H9 (cell line): ENCODE results near the gene CDK17. TPM values are rescaled to one million over a fixed set of nuclear protein-coding genes. Genes with fewer than 3 reads are reported as not detected.

ENCODE experiments used
- DNase-seq: peaks from one replicate; pipeline ENCODE4 v3.0.0-alpha.2; 2017
- H2AFZ ChIP-seq: one replicate; pipeline ENCODE4 v1.6.1; 2013; ENCODE audit warnings: mild to moderate bottlenecking, low read length, control low read depth, moderate library complexity
- H2AK5ac ChIP-seq: 2 replicates; pipeline ENCODE4 v1.6.1; 2013; ENCODE audit warnings: low read length, control low read depth, mixed read lengths; ENCODE audit not compliant: insufficient read length
- H2BK120ac ChIP-seq: one replicate; pipeline ENCODE4 v1.6.1; 2013; ENCODE audit warnings: low read depth, mild to moderate bottlenecking, low read length, control low read depth, inconsistent platforms; ENCODE audit not compliant: poor library complexity, severe bottlenecking
- H2BK12ac ChIP-seq: 2 replicates; pipeline ENCODE4 v1.6.1; 2013; ENCODE audit warnings: low read length, control low read depth, mixed read lengths, low read depth; ENCODE audit not compliant: insufficient read length
- H2BK15ac ChIP-seq: 2 replicates; pipeline ENCODE4 v1.6.1; 2013; ENCODE audit warnings: low read depth, low read length, control low read depth
- H2BK20ac ChIP-seq: one replicate; pipeline ENCODE4 v1.6.1; 2013; ENCODE audit warnings: low read depth, mild to moderate bottlenecking, low read length, control low read depth, inconsistent platforms; ENCODE audit not compliant: poor library complexity, severe bottlenecking
- H2BK5ac ChIP-seq: 2 replicates; pipeline ENCODE4 v1.6.1; 2013; ENCODE audit warnings: low read length, control low read depth, mixed read lengths; ENCODE audit not compliant: insufficient read length
- H3K14ac ChIP-seq: 2 replicates; pipeline ENCODE4 v1.6.1; 2013; ENCODE audit warnings: low read length, control low read depth; ENCODE audit not compliant: insufficient read depth
- H3K18ac ChIP-seq: 2 replicates; pipeline ENCODE4 v1.6.1; 2013; ENCODE audit warnings: low read depth, mild to moderate bottlenecking, mixed read lengths, low read length, control low read depth; ENCODE audit not compliant: insufficient read length
- H3K23ac ChIP-seq: 2 replicates; pipeline ENCODE4 v1.6.1; 2013; ENCODE audit warnings: low read length, control low read depth, mixed read lengths, low read depth; ENCODE audit not compliant: insufficient read length
- H3K23me2 ChIP-seq: 2 replicates; pipeline ENCODE4 v1.6.1; 2013; ENCODE audit warnings: low read depth, mild to moderate bottlenecking, mixed read lengths, low read length, control low read depth; ENCODE audit not compliant: insufficient read length, poor library complexity, severe bottlenecking
- H3K27ac ChIP-seq: 2 replicates; pipeline ENCODE4 v1.5.1; 2013; ENCODE audit warnings: low read length, control low read depth, mixed read lengths, low read depth; ENCODE audit not compliant: insufficient read length
- H3K27me3 ChIP-seq: 2 replicates; pipeline ENCODE4 v1.6.1; 2013; ENCODE audit warnings: low read length, control low read depth, inconsistent platforms; ENCODE audit not compliant: insufficient read depth
- H3K4ac ChIP-seq: 2 replicates; pipeline ENCODE4 v1.6.1; 2013; ENCODE audit warnings: low read depth, mild to moderate bottlenecking, control low read depth, inconsistent platforms, low read length, moderate library complexity
- H3K4me1 ChIP-seq: 2 replicates; pipeline ENCODE4 v1.6.1; 2013; ENCODE audit warnings: low read length, control low read depth, inconsistent platforms; ENCODE audit not compliant: insufficient read depth
- H3K4me2 ChIP-seq: 2 replicates; pipeline ENCODE4 v1.6.1; 2013; ENCODE audit warnings: low read length, control low read depth, mixed read lengths; ENCODE audit not compliant: insufficient read length, insufficient read depth
- H3K56ac ChIP-seq: 2 replicates; pipeline ENCODE4 v1.6.1; 2013; ENCODE audit warnings: low read depth, mild to moderate bottlenecking, mixed read lengths, low read length, control low read depth; ENCODE audit not compliant: insufficient read length
- H3K79me1 ChIP-seq: 2 replicates; pipeline ENCODE4 v1.6.1; 2013; ENCODE audit warnings: low read depth, mild to moderate bottlenecking, moderate library complexity, low read length, control low read depth, inconsistent platforms; ENCODE audit not compliant: insufficient read depth, poor library complexity, severe bottlenecking
- H3K79me2 ChIP-seq: 2 replicates; pipeline ENCODE4 v1.6.1; 2013; ENCODE audit warnings: low read length, control low read depth, inconsistent platforms; ENCODE audit not compliant: insufficient read depth
- H3K9ac ChIP-seq: 2 replicates; pipeline ENCODE4 v1.6.1; 2013; ENCODE audit warnings: low read length, control low read depth, mixed read lengths; ENCODE audit not compliant: insufficient read length; ENCODE audit errors: extremely low read depth
- H3K9me3 ChIP-seq: one replicate; pipeline ENCODE4 v1.6.1; 2013; ENCODE audit warnings: low read depth, low read length, inconsistent platforms; ENCODE audit not compliant: control insufficient read depth
- H3T11ph ChIP-seq: one replicate; pipeline ENCODE4 v1.6.1; 2013; ENCODE audit warnings: mild to moderate bottlenecking, low read length, control low read depth, inconsistent platforms
- H4K20me1 ChIP-seq: one replicate; pipeline ENCODE4 v1.6.1; 2013; ENCODE audit not compliant: control insufficient read depth, insufficient read length, insufficient read depth
- H4K5ac ChIP-seq: 2 replicates; pipeline ENCODE4 v1.6.1; 2013; ENCODE audit warnings: low read depth, mild to moderate bottlenecking, mixed read lengths, low read length, control low read depth; ENCODE audit not compliant: insufficient read length
- H4K8ac ChIP-seq: replicated peaks from 2 replicates; pipeline ENCODE4 v1.6.1; 2013; ENCODE audit warnings: low read length, control low read depth, mixed read lengths, low read depth; ENCODE audit not compliant: insufficient read length
- H4K91ac ChIP-seq: 2 replicates; pipeline ENCODE4 v1.6.1; 2013; ENCODE audit warnings: low read depth, mild to moderate bottlenecking, moderate library complexity, mixed read lengths, low read length, control low read depth; ENCODE audit not compliant: insufficient read length
- H3K27ac Mint-ChIP-seq, 3 experiments: 2 replicates in 2 of 3; 3 replicates in 1 of 3; pipeline ENCODE4 v1.8.0; 2020 to 2021; ENCODE audit warnings: mixed read lengths in 3 of 3, mild to moderate bottlenecking in 1 of 3, moderate library complexity in 1 of 3
- H3K27me3 Mint-ChIP-seq: 2 replicates; pipeline ENCODE4 v1.8.0; 2021; ENCODE audit warnings: low read depth, mild to moderate bottlenecking, moderate library complexity, mixed read lengths
- H3K36me3 Mint-ChIP-seq, 3 experiments: 2 replicates in 2 of 3; 3 replicates in 1 of 3; pipeline ENCODE4 v1.8.0; 2020 to 2021; ENCODE audit warnings: low read depth in 3 of 3, mixed read lengths in 3 of 3; ENCODE audit not compliant: insufficient read depth in 1 of 3
- H3K4me1 Mint-ChIP-seq, 2 experiments: 2 replicates each; pipeline ENCODE4 v1.8.0; 2020; ENCODE audit warnings: mixed read lengths in 2 of 2
- H3K4me3 Mint-ChIP-seq, 2 experiments: 2 replicates in 1 of 2; 3 replicates in 1 of 2; pipeline ENCODE4 v1.8.0; 2020 to 2021; ENCODE audit warnings: mild to moderate bottlenecking in 2 of 2, mixed read lengths in 2 of 2, moderate library complexity in 1 of 2
- H3K9me3 Mint-ChIP-seq, 2 experiments: 2 replicates in 1 of 2; 3 replicates in 1 of 2; pipeline ENCODE4 v1.8.0; 2020; ENCODE audit warnings: mild to moderate bottlenecking in 2 of 2, mixed read lengths in 2 of 2, moderate library complexity in 1 of 2
- WGBS: extraction: QIAGEN DNeasy Blood & Tissue Kit; methylation state at CpG from one replicate; pipeline ENCODE4 v1.1.7; 2013; ENCODE audit warnings: missing lambda C conversion rate, low lambda C conversion rate, mixed read lengths; ENCODE audit not compliant: insufficient read length; ENCODE audit errors: extremely low coverage; 5-methylcytosine and 5-hydroxymethylcytosine counted together
- total RNA-seq: library from RNA; stranded (reverse); gene quantifications from 2 replicates; pipeline ENCODE4 v1.2.1, GENCODE V29; 2021
- TF ChIP-seq, protein P1 (sequence below): fragments of 200-600 bp; sonication (generic); conservative IDR thresholded peaks from 3 replicates; pipeline ENCODE4 v1.8.0; 2021; ENCODE audit warnings: antibody characterized with exemption, mild to moderate bottlenecking

CDK17 gene
- total RNA-seq, 1 experiment from 2014 or later = 28.8 TPM

DNA sequence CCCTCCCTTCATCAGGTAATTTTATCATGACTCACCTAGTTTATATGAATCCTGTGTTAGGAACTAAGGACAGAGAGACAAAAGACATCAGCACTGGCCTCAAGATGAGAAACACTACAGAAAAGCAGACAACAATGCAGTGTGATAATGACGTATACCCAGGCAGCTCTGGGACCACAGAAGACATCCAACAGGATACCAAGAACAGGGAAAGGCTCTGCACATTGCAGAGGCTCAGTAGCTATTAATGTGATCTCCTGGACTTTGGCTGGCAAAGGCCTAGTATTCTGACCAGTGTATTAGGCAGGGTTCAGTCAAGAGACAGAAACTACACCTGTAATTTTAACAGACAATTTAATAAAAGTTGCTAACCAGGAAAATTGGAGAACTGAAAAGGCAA is 39.7 kb downstream of the CDK17 start:
- no peaks in the 10 kb centered on the region for H3K9me3 ChIP-seq
- H3K4me2 ChIP-seq = no peak overlapping the region
- no peaks in the 10 kb centered on the region for H3K23me2 ChIP-seq
- peaks cover 5% of the 10 kb centered on the region; the same call in 1 of the 2 replicates for H3K79me2 ChIP-seq
- H4K5ac ChIP-seq = no peak overlapping the region
- H2AFZ ChIP-seq = no peak overlapping the region
- H3K36me3 Mint-ChIP-seq = no peaks in the 10 kb centered on the region; a peak in 2 of 7 replicates
- no peaks in the 10 kb centered on the region for H3K4me1 ChIP-seq
- peaks cover 3% of the 10 kb centered on the region for H3K79me1 ChIP-seq
- H2AK5ac ChIP-seq = no peak overlapping the region
- H3K27ac ChIP-seq = no peak overlapping the region
- no peaks in the 10 kb centered on the region for H4K20me1 ChIP-seq
- TF ChIP-seq, protein P1, sequence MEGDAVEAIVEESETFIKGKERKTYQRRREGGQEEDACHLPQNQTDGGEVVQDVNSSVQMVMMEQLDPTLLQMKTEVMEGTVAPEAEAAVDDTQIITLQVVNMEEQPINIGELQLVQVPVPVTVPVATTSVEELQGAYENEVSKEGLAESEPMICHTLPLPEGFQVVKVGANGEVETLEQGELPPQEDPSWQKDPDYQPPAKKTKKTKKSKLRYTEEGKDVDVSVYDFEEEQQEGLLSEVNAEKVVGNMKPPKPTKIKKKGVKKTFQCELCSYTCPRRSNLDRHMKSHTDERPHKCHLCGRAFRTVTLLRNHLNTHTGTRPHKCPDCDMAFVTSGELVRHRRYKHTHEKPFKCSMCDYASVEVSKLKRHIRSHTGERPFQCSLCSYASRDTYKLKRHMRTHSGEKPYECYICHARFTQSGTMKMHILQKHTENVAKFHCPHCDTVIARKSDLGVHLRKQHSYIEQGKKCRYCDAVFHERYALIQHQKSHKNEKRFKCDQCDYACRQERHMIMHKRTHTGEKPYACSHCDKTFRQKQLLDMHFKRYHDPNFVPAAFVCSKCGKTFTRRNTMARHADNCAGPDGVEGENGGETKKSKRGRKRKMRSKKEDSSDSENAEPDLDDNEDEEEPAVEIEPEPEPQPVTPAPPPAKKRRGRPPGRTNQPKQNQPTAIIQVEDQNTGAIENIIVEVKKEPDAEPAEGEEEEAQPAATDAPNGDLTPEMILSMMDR = no peak
- H3T11ph ChIP-seq = no peak overlapping the region
- no peak overlapping the region for H3K9ac ChIP-seq
- H2BK20ac ChIP-seq = no peak overlapping the region
- no peak overlapping the region for H3K14ac ChIP-seq
- H3K18ac ChIP-seq = no peak overlapping the region
- no peak overlapping the region for H2BK12ac ChIP-seq
- H3K56ac ChIP-seq = no peak overlapping the region
- H3K4ac ChIP-seq = no peak overlapping the region
- H3K27me3 Mint-ChIP-seq = no peaks in the 10 kb centered on the region
- no peak overlapping the region for H4K91ac ChIP-seq
- no CpG with 5 or more reads among the region's 1 CpG for WGBS
- peak overlapping the region in 1 of 3 experiments; percentile 38; a peak in 2 of 7 replicates for H3K27ac Mint-ChIP-seq
- no peaks in the 10 kb centered on the region for H3K9me3 Mint-ChIP-seq
- H2BK5ac ChIP-seq = no peak overlapping the region
- peaks cover 14 to 19% of the 10 kb centered on the region in 2 experiments for H3K4me1 Mint-ChIP-seq
- H3K23ac ChIP-seq = no peak overlapping the region
- H4K8ac ChIP-seq = no peak overlapping the region
- no peak for DNase-seq
- no peaks in the 10 kb centered on the region for H3K27me3 ChIP-seq
- no peak overlapping the region for H3K4me3 Mint-ChIP-seq
- H2BK15ac ChIP-seq = no peak overlapping the region
- no peak overlapping the region for H2BK120ac ChIP-seq
